Stomach (tissue), 9 donors: ENCODE results near the gene EYA2. TPM values are rescaled to one million over a fixed set of nuclear protein-coding genes. Genes with fewer than 3 reads are reported as not detected.

Experiments used
- DNase-seq, 2 donors: peaks; one replicate each; pipeline versions ENCODE4 v3.0.0 to v3.0.0-alpha.2; 2013 to 2019
- H3K27ac ChIP-seq, 5 donors: fragments of 200-600 bp in 4 of 5; sonication (generic) in 4 of 5; one replicate each; pipeline ENCODE4 v1.5.1; 2013 to 2019; ENCODE audit warnings: mild to moderate bottlenecking in 1 of 5, moderate library complexity in 1 of 5
- H3K27me3 ChIP-seq, 3 donors: fragments of 200-600 bp; sonication (generic); one replicate each; pipeline ENCODE4 v1.5.1; 2017 to 2019; ENCODE audit warnings: mixed run types in 1 of 3
- H3K36me3 ChIP-seq, 4 donors: fragments of 200-600 bp; sonication (generic); 1 replicate in 3 of 4; 2 replicates in 1 of 4; pipeline ENCODE4 v1.5.1; 2016 to 2019
- H3K4me1 ChIP-seq, 4 donors: fragments of 200-600 bp; sonication (generic); one replicate each; pipeline ENCODE4 v1.5.1; 2016 to 2019
- H3K4me3 ChIP-seq, 4 donors: fragments of 200-600 bp; sonication (generic) in 3 of 4; one replicate each; pipeline ENCODE4 v1.5.1; 2016 to 2019; ENCODE audit warnings: mild to moderate bottlenecking in 1 of 4
- H3K9me3 ChIP-seq, 4 donors: fragments of 200-600 bp; sonication (generic); one replicate each; pipeline ENCODE4 v1.5.1; 2016 to 2019
- CTCF ChIP-seq, 7 experiments: fragments of 450-650 bp in 4 of 7; fragments of 200-600 bp in 3 of 7; sonication (generic) in 3 of 7; IDR thresholded peaks; one replicate each; pipeline ENCODE4 v1.5.1; 2016 to 2019; ENCODE audit warnings: antibody characterized with exemption in 7 of 7, control low read depth in 2 of 7, mild to moderate bottlenecking in 1 of 7
- EP300 ChIP-seq: sonication (generic); formaldehyde crosslinking; IDR thresholded peaks from one replicate; pipeline ENCODE4 v1.6.1; 2017; ENCODE audit warnings: antibody characterized with exemption
- POLR2A ChIP-seq, 4 donors: fragments of 450-650 bp; IDR thresholded peaks; one replicate each; pipeline ENCODE4 v1.6.1; 2016; ENCODE audit warnings: antibody characterized with exemption in 4 of 4, control low read depth in 2 of 4, mild to moderate bottlenecking in 1 of 4, moderate library complexity in 1 of 4
- POLR2AphosphoS5 ChIP-seq, 3 donors: sonication (generic); formaldehyde crosslinking; IDR thresholded peaks; one replicate each; pipeline ENCODE4 v1.6.1; 2016; ENCODE audit warnings: antibody characterized with exemption in 3 of 3
- WGBS, 5 donors: extraction: QIAGEN DNeasy Blood & Tissue Kit in 3 of 5; methylation state at CpG; one replicate each; pipeline versions ENCODE4 v1.1.5 to v1.1.7; 2013 to 2018; 5-methylcytosine and 5-hydroxymethylcytosine counted together
- intact Hi-C: fragments of 100-400 bp; cut with DNase I; formaldehyde crosslinking; loops from one replicate; pipeline ENCODE4 v1.15.1; 2023; ENCODE audit warnings: low total_unique reads
- polyA plus RNA-seq, 3 donors: library from polyadenylated mRNA; stranded (reverse); fragments of 200-250 nt; gene quantifications; one replicate each; pipeline ENCODE4 v1.2.3, GENCODE V29; 2013
- total RNA-seq, 5 donors: library from RNA; depleted of rRNA; stranded (reverse); fragments of >200 nt; gene quantifications; one replicate each; pipeline versions ENCODE4 v1.1.0 to v1.2.3, GENCODE V29; 2014 to 2016
- donor health status: healthy with polysubstance abuse.
- donor health status: Bipolar disorder and iron deficiency.
- donor health status: healthy.

Gene EYA2
- total and polyA plus RNA-seq, 8 donors = 1.8 to 86.2 (median 5.5) TPM

GRCh38 chr20:47027456-47027855, 132.8 kb downstream of the EYA2 start:
- Histone ChIP-seq H3K27ac (no peak overlapping the region), H3K9me3 (peaks cover 6 to 13% (median 8%) of the 10 kb centered on the region in 4 donors), H3K4me3 (no peak overlapping the region), H3K27me3 (peaks cover 0 to 10% (median 0%) of the 10 kb centered on the region in 3 donors), H3K4me1 (peaks cover 0 to 4% (median 0%) of the 10 kb centered on the region in 4 donors), H3K36me3 (peaks cover 0 to 6% (median 6%) of the 10 kb centered on the region in 4 donors)
- no peak for DNase-seq
- intact Hi-C loops = no loop called here
- WGBS, 5 donors = 80 to 92% (median 87%) methylated on average over 3 of the region's 3 CpGs
- TF ChIP-seq POLR2AphosphoS5 (IDR thresholded peaks at IDR 0.05) (no peak), POLR2A (IDR thresholded peaks at IDR 0.05) (no peak), EP300 (no peak), CTCF (IDR thresholded peaks at IDR 0.05) (no peak)

- H3K9me3 ChIP-seq = peaks cover 6 to 13% (median 8%) of the 10 kb centered on the region in 4 donors
- TF ChIP-seq EP300 (no peak), POLR2AphosphoS5 (IDR thresholded peaks at IDR 0.05) (no peak)
- no peak overlapping the region for H3K4me3 ChIP-seq
- H3K4me1 ChIP-seq = peaks cover 0 to 4% (median 0%) of the 10 kb centered on the region in 4 donors
- 90 to 100% (median 97%) methylated on average over 2 of the region's 2 CpGs for WGBS, 5 donors
- no peak overlapping the region for H3K27ac ChIP-seq
- peaks cover 0 to 10% (median 0%) of the 10 kb centered on the region in 3 donors for H3K27me3 ChIP-seq
- no peak for DNase-seq
- peaks cover 0 to 6% (median 6%) of the 10 kb centered on the region in 4 donors for H3K36me3 ChIP-seq
- intact Hi-C loops = no loop called here
These were observed 133.8 kb downstream of the EYA2 start for GRCh38 chr20:47028487-47028886.

DNA sequence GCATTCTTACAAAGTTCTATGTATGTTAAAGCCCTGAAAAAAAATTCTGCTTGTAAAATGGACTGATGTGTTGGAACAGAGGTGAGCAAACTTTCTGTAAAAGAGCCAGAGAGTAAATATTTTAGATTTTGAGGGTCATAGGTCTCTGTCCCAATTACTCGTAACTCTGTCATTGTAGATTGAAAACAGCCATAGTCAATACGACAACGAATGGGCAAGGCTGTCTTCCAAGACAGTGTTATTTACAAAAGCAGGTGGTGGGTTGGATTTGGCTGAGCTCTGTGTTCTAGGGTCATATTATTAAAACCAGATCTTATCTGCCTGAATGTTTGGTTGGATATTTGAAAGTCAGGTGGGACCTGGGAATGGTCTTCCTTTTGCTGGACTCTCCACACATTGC, 135.2 kb downstream of the EYA2 start:
- H3K4me3 ChIP-seq = no peak overlapping the region
- H3K27ac ChIP-seq = no peak overlapping the region
- WGBS, 5 donors = 16 to 42% (median 29%) methylated on average over 3 of the region's 3 CpGs
- DNase-seq = no peak
- intact Hi-C loops = no loop called here
- H3K27me3 ChIP-seq = peaks cover 0 to 3% (median 0%) of the 10 kb centered on the region in 3 donors
- TF ChIP-seq CTCF (IDR thresholded peaks at IDR 0.05) (no peak), EP300 (no peak), POLR2A (IDR thresholded peaks at IDR 0.05) (no peak), POLR2AphosphoS5 (IDR thresholded peaks at IDR 0.05) (no peak)
- peaks cover 6 to 13% (median 8%) of the 10 kb centered on the region in 4 donors for H3K9me3 ChIP-seq
- H3K4me1 ChIP-seq = peaks cover 0 to 4% (median 0%) of the 10 kb centered on the region in 4 donors
- H3K36me3 ChIP-seq = peaks cover 0 to 6% (median 6%) of the 10 kb centered on the region in 4 donors

DNA sequence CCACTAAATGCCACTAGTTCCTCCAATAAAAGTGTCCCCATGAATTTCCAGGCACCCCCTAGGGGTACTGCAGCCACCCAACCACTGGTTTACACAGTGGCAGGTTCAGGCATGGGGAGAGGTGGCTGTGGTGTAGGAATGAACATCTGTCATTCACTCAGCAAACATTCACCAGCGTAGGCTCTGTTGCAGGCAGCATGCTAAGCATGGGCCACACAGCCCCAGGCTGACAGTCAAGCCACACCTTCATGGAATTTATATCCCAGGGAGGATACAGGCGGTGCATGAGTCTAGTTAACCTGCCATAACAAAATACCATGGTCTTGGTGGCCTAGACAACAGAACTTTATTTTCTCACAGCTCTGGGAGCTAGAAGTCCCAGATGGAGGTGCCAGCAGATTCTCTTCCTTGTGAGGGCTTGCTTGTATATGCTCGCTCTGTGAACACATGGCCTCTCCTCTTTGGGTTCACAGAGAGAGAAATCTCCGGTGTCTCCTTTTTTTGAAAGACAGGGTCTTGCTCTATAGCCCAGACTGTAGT, 135.7 kb downstream of the EYA2 start:
- 79 to 88% (median 85%) methylated on average over 4 of the region's 4 CpGs for WGBS, 5 donors
- no peak for TF ChIP-seq CTCF (IDR thresholded peaks at IDR 0.05)
- TF ChIP-seq POLR2A (IDR thresholded peaks at IDR 0.05) = no peak
- no peak for TF ChIP-seq EP300
- TF ChIP-seq POLR2AphosphoS5 (IDR thresholded peaks at IDR 0.05) = no peak
- H3K4me1 ChIP-seq = peaks cover 0 to 4% (median 0%) of the 10 kb centered on the region in 4 donors
- H3K9me3 ChIP-seq = peaks cover 6 to 13% (median 8%) of the 10 kb centered on the region in 4 donors
- no peak overlapping the region for H3K27ac ChIP-seq
- DNase-seq = no peak
- H3K36me3 ChIP-seq = peaks cover 0 to 6% (median 6%) of the 10 kb centered on the region in 4 donors
- intact Hi-C loops = no loop called here
- no peak overlapping the region for H3K4me3 ChIP-seq
- no peaks in the 10 kb centered on the region for H3K27me3 ChIP-seq

- intact Hi-C loops = no loop called here
- DNase-seq = no peak
- WGBS, 5 donors = 56 to 73% (median 69%) methylated on average over 5 to 7 of the region's 7 CpGs
- H3K27ac ChIP-seq = no peak overlapping the region
- H3K4me1 ChIP-seq = peaks cover 0 to 4% (median 0%) of the 10 kb centered on the region in 4 donors
- TF ChIP-seq EP300 (no peak), CTCF (IDR thresholded peaks at IDR 0.05) (no peak), POLR2AphosphoS5 (IDR thresholded peaks at IDR 0.05) (no peak), POLR2A (IDR thresholded peaks at IDR 0.05) (no peak)
- H3K27me3 ChIP-seq = no peaks in the 10 kb centered on the region
- H3K9me3 ChIP-seq = peaks cover 6 to 13% (median 8%) of the 10 kb centered on the region in 4 donors
- no peak overlapping the region for H3K4me3 ChIP-seq
- H3K36me3 ChIP-seq = peaks cover 0 to 6% (median 6%) of the 10 kb centered on the region in 4 donors
These were observed 136.4 kb downstream of the EYA2 start for GRCh38 chr20:47031004-47031403.
